GM20000 (cell line): ENCODE data around the gene SLC46A1.
"Not testable (repeated sequence)": the region's sequence is repeated elsewhere in the genome, so short reads cannot be mapped to it uniquely, and the experiment has no call there.

Experiments used
- DNase-seq: peaks from one replicate; pipeline ENCODE4 v3.0.0; 2012; ENCODE audit warnings: low spot score
- TF ChIP-seq, protein P1 (sequence below): IDR thresholded peaks from 2 replicates; pipeline ENCODE4 v1.5.1; 2012; ENCODE audit warnings: mild to moderate bottlenecking, control low read depth; ENCODE audit errors: extremely low read depth, missing control alignments

The SLC46A1 gene

DNA sequence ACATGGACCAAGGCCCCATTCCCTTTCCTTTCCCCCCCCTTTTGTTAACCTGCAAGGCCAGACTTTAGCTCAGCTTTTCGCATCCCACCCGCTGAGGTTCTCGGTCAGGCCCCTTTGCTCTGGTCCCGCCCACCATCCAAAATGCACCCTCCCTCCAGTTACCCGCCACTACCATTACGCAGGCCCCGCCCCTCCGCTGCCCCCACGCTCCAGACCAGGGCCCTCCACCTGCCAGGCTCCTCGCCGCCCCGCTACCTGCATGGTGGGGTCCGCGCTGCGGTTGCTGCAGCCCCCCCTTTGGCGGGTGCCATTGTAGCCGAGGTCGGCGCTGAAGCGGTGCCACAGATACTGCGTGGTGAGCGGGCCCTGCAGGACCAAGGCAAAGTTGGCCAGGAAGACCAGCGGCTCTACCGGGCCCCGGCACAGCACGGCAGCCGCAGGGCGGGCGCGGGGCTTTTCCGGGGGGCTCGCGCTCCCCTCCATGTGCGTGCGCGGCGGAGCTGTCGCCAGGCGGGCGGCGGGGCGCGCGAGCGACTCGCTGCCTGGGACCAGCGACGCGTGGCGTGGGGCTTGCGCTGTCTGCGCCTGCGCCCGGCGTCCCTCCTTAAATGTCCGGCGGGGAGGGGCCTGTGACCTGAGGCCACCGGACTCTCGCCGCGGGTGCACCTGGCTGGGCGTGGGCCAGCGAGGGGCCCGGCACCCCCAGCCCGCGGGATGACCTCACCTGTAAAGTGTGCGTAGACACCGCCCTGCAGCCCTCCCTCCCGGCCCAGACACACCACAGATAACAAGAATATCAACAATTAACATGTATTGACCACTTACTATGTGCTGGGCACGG, at the start of gene SLC46A1:
TSS of gene SLC46A1 (minus strand) at position 581 of the 841 bp plus-strand sequence. CDS start at position 483, 98 bp downstream.
- DNase-seq, result peak; percentile 89
- TF ChIP-seq, protein P1, sequence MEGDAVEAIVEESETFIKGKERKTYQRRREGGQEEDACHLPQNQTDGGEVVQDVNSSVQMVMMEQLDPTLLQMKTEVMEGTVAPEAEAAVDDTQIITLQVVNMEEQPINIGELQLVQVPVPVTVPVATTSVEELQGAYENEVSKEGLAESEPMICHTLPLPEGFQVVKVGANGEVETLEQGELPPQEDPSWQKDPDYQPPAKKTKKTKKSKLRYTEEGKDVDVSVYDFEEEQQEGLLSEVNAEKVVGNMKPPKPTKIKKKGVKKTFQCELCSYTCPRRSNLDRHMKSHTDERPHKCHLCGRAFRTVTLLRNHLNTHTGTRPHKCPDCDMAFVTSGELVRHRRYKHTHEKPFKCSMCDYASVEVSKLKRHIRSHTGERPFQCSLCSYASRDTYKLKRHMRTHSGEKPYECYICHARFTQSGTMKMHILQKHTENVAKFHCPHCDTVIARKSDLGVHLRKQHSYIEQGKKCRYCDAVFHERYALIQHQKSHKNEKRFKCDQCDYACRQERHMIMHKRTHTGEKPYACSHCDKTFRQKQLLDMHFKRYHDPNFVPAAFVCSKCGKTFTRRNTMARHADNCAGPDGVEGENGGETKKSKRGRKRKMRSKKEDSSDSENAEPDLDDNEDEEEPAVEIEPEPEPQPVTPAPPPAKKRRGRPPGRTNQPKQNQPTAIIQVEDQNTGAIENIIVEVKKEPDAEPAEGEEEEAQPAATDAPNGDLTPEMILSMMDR, result no peak

DNA sequence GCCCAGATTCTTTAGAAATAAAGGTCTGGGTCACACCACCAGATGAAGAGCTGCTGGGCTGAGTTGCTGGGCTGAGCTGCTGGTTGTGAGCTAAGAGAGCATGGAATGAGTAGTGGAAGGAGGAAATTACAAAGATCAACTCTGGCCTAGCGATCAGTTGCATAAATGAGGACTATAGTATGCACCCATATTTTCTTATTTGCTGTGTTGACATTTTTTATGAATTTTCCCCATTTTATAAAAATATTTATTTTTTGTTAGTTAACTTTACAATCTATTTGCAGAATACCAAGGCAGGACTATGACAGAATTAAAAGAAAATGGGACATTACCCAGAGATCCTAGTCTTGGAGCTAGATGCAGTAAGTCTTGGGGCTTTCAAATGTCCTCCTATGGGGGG, 43.8 kb upstream of the SLC46A1 start:
- no peak for DNase-seq
- TF ChIP-seq, protein P1, result no peak

DNA sequence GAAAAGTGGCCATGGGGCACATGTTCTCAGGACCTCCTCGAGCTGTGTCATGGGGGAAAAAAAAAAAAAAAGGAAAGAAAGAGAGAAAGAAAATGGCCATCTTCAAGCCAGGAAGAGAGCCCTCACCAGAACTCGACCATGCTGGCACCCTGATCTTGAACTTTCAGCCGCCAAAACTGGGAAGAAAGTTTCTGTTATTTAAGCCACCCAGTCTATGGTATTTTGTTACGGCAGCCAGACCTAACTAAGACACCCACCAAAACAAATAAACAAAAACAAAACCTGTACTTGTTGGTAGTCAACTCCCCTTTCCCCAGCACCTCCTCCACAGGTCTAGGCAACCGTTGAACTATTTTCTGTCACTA, 41.4 kb upstream of the SLC46A1 start:
- no peak for DNase-seq
- TF ChIP-seq, protein P1, result no peak

DNA sequence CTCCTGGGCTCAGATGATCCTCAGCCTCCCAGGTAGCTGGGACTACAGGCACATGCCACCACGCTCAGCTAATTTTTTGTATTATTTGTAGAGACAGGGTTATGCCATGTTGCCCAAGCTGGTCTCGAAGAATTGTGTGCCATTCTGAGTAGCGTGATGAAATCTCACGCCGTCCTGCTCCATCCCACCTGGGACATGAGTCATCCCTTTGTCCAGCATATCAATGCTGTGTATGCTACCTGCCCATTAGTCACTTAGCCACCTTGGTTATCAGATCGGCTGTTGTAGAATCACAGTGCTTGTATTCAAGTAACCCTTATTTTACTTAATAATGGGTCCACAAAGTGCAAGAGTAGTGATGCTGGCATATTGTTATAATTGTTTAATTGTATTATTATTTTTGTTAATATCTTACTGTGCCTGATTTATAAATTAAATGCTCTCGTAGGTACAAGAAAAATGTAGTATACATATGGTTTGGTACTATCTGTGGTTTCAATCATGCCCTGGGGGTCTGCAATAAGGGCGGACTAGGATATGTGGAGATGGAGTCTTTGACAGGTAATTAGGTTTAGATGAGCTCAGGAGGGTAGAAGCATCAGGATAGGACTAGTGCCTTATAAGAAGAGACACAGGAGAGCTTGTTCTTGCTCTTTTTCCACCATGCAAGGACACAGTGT, 40.8 kb upstream of the SLC46A1 start:
- TF ChIP-seq, protein P1, result no peak
- no peak for DNase-seq

DNA sequence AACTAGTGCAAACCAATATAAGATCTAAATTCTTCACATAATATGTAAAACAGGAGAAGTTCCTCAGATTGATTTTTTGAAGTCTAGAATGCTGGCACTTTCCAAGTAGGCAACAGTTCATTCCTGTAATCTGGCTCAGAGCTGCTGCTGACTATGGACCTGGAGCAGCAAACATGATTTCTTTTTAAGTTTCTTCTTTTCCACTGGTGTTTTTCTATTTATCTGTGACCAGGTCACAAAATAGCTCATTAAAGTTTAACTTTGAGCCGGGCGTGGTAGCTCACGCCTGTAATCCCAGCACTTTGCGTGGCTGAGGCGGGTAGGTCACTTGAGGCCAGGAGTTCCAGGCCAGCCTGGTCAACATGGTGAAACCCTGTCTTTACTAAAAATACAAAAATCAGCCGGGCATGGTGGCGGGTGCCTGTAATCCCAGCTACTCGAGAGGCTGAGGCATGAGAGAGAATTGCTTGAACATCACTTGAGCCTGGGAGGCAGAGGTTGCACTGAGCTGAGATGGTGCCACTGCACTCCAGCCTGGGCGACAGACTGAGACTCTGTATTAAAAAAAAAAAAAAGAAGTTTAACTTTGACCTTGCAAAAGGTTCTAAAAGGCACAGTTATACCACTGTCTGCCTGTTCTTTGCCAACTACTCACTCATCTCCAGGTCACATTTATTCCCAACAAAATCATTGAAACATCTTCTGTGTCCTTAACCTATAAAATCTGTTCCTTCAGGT, 38.1 kb upstream of the SLC46A1 start:
- TF ChIP-seq, protein P1, result no peak
- DNase-seq, result no peak

DNA sequence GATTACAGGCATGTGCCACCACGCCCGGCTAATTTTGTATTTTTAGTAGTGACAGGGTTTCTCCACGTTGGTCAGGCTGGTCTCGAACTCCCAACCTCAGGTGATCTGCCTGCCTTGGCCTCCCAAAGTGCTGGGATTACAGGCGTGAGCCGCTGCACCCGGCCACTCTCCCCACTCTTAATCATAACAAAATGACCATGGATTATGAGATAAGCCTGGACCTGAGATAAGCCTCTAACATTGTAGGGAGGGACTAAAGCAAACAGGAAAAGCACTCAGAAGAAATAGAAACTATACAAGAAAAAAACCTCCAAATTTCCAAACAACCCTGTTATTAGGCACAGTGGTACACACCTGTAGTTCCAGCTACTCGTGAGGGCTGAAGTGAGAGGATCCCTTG, 28.3 kb upstream of the SLC46A1 start:
- not testable (repeated sequence) for DNase-seq

DNA sequence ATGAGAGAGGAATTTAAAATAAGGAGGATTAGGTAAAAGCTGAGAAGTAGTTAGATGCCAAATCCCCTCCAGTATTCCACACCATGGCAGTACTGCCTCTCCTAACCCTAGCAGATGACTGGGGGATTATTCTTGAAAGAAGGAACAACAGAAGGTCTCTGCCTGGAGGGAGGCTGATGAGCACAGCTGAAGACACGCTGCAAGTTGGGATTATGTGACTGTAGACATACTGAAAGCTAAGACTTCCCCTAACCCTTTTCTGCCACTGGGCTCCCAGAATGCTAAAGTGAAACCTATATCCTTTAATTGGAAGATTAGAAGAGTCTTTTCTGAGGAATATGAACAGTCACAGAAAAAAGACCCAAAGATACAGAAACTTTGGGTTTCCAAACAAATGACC, 27.7 kb upstream of the SLC46A1 start:
- no peak for DNase-seq
- TF ChIP-seq, protein P1, result no peak

DNA sequence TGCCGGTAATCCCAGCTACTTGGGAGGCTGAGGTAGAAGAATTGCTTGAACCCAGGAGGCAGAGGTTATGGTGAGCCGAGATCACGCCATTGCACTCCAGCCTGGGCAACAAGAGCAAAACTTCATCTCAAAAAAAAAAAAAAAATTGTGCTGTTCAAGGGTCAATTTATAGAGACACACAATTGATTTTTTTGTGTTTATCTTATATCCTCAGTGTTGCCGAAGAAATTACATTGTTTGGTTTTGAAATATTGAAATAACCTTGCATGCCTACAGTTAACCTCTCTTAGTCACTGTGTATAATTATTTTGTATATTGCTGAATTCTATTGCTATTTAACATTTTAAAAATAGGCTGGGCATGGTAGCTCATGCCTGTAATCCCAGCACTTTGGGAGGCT, 22.0 kb upstream of the SLC46A1 start:
- not testable (repeated sequence) for DNase-seq
